HG03565 (cell line): ENCODE measurements around the gene FN3KRP.

ENCODE experiments used
- ATAC-seq: cut with Tn5 transposase; IDR thresholded peaks from one replicate; pipeline ENCODE4 v1.9.1; 2021; ENCODE audit warnings: mild to moderate bottlenecking, moderate library complexity; ENCODE audit not compliant: unreplicated experiment

The FN3KRP gene

GRCh38 chr17:82705756-82706155 lies 10.8 kb upstream of the FN3KRP start:
- ATAC-seq: no peak

- ATAC-seq: no peak
Observed at GRCh38 chr17:82709024-82709675, 7.4 kb upstream of the FN3KRP start.

GRCh38 chr17:82709676-82710498 lies 6.6 kb upstream of the FN3KRP start:
- ATAC-seq: no peak

GRCh38 chr17:82710499-82711232 lies 5.8 kb upstream of the FN3KRP start:
- no peak for ATAC-seq

- no peak for ATAC-seq
Observed at GRCh38 chr17:82713071-82713723, 3.3 kb upstream of the FN3KRP start.

- no peak for ATAC-seq
Observed at GRCh38 chr17:82718986-82719685, 2.6 kb downstream of the FN3KRP start.

GRCh38 chr17:82720204-82720603 lies 3.7 kb downstream of the FN3KRP start:
- no peak for ATAC-seq

- ATAC-seq: no peak
Observed at GRCh38 chr17:82722341-82723013, 6.0 kb downstream of the FN3KRP start.

- ATAC-seq: no peak
Observed at GRCh38 chr17:82723169-82723807, 6.8 kb downstream of the FN3KRP start.

- ATAC-seq: no peak
Observed at GRCh38 chr17:82726427-82726826, 9.9 kb downstream of the FN3KRP start.

GRCh38 chr17:82729479-82730260 lies 13.2 kb downstream of the FN3KRP start:
- ATAC-seq: no peak

GRCh38 chr17:82732118-82732743 lies 15.7 kb downstream of the FN3KRP start:
- ATAC-seq: no peak

GRCh38 chr17:82734987-82735866 lies 18.7 kb downstream of the FN3KRP start, which contains the start of gene FN3K:
Gene FN3K (plus strand): TSS chr17:82735615. CDS start chr17:82735637, 22 bp downstream.
- no peak for ATAC-seq

GRCh38 chr17:82736511-82737185 lies 20.1 kb downstream of the FN3KRP start:
- no peak for ATAC-seq

- no peak for ATAC-seq
Observed at GRCh38 chr17:82737967-82738877, 21.7 kb downstream of the FN3KRP start.
